IPS-11a (cell line): ENCODE results near the gene NMNAT2.
"Not testable (repeated sequence)": the region's sequence is repeated elsewhere in the genome, so short reads cannot be mapped to it uniquely, and the experiment has no call there.

Experiments
- H3K4me3 ChIP-seq: one replicate; pipeline ENCODE4 v1.5.1; 2013; ENCODE audit warnings: low read depth, low read length, control low read depth

Gene NMNAT2

GRCh38 chr1:183290628-183291027, 127.6 kb downstream of the NMNAT2 start:
- H3K4me3 ChIP-seq: no peak overlapping the region

- no peak overlapping the region for H3K4me3 ChIP-seq
These were observed 129.1 kb downstream of the NMNAT2 start for GRCh38 chr1:183289051-183289496.

- no peak overlapping the region for H3K4me3 ChIP-seq
These were observed 129.6 kb downstream of the NMNAT2 start for GRCh38 chr1:183288583-183288982.

- no peak overlapping the region for H3K4me3 ChIP-seq
These were observed 130.9 kb downstream of the NMNAT2 start for GRCh38 chr1:183287191-183287675.

GRCh38 chr1:183285746-183286145, 132.4 kb downstream of the NMNAT2 start:
- H3K4me3 ChIP-seq: no peak overlapping the region

GRCh38 chr1:183285256-183285655, 132.9 kb downstream of the NMNAT2 start:
- H3K4me3 ChIP-seq: no peak overlapping the region

GRCh38 chr1:183284086-183284485, 134.1 kb downstream of the NMNAT2 start:
- H3K4me3 ChIP-seq: no peak overlapping the region

GRCh38 chr1:183283286-183283685, 134.9 kb downstream of the NMNAT2 start:
- no peak overlapping the region for H3K4me3 ChIP-seq

GRCh38 chr1:183282101-183282855, 135.9 kb downstream of the NMNAT2 start:
- no peak overlapping the region for H3K4me3 ChIP-seq

GRCh38 chr1:183281553-183282091, 136.6 kb downstream of the NMNAT2 start:
- no peak overlapping the region for H3K4me3 ChIP-seq

- no peak overlapping the region for H3K4me3 ChIP-seq
These were observed 137.1 kb downstream of the NMNAT2 start for GRCh38 chr1:183281039-183281438.

GRCh38 chr1:183279835-183280234, 138.3 kb downstream of the NMNAT2 start:
- no peak overlapping the region for H3K4me3 ChIP-seq

GRCh38 chr1:183278739-183279591, 139.2 kb downstream of the NMNAT2 start:
- H3K4me3 ChIP-seq: no peak overlapping the region

GRCh38 chr1:183277821-183278738, 140.1 kb downstream of the NMNAT2 start:
- no peak overlapping the region for H3K4me3 ChIP-seq

GRCh38 chr1:183276386-183277080, 141.6 kb downstream of the NMNAT2 start:
- no peak overlapping the region for H3K4me3 ChIP-seq

GRCh38 chr1:183275322-183275721, 142.9 kb downstream of the NMNAT2 start:
- H3K4me3 ChIP-seq: no peak overlapping the region

- H3K4me3 ChIP-seq: no peak overlapping the region
These were observed 143.3 kb downstream of the NMNAT2 start for GRCh38 chr1:183274836-183275235.

GRCh38 chr1:183273984-183274383, 144.2 kb downstream of the NMNAT2 start:
- H3K4me3 ChIP-seq: not testable (repeated sequence)

- no peak overlapping the region for H3K4me3 ChIP-seq
These were observed 144.9 kb downstream of the NMNAT2 start for GRCh38 chr1:183273300-183273699.

- no peak overlapping the region for H3K4me3 ChIP-seq
These were observed 145.8 kb downstream of the NMNAT2 start for GRCh38 chr1:183272390-183272848.
